DND-41 (cell line): ENCODE measurements around the gene NLRP9.

Source experiments
- ATAC-seq: fragments of 200-7000 bp; cut with Tn5 transposase; 3 replicates; pipeline ENCODE4 v1.9.1; 2021; ENCODE audit warnings: low read depth; ENCODE audit not compliant: insufficient read depth
- DNase-seq: peaks from one replicate; pipeline ENCODE4 v3.0.0-alpha.2; 2020
- H2AFZ ChIP-seq: 2 replicates; pipeline ENCODE4 v1.6.0; 2012; ENCODE audit warnings: low read depth, low read length
- H3K27ac ChIP-seq: 2 replicates; pipeline ENCODE4 v1.5.1; 2012; ENCODE audit warnings: low read length, inconsistent platforms
- H3K27me3 ChIP-seq: fragments of 200-600 bp; sonication (generic); 2 replicates; pipeline ENCODE4 v1.6.0; 2012; ENCODE audit warnings: low read length, mild to moderate bottlenecking, inconsistent platforms; ENCODE audit not compliant: insufficient read depth, poor library complexity
- H3K36me3 ChIP-seq: 2 replicates; pipeline ENCODE4 v1.5.1; 2012; ENCODE audit warnings: low read length, inconsistent platforms; ENCODE audit not compliant: insufficient read depth
- H3K4me1 ChIP-seq: 2 replicates; pipeline ENCODE4 v1.5.1; 2012; ENCODE audit warnings: mild to moderate bottlenecking, low read length; ENCODE audit not compliant: insufficient read depth
- H3K4me2 ChIP-seq: 2 replicates; pipeline ENCODE4 v1.6.0; 2012; ENCODE audit warnings: mild to moderate bottlenecking, moderate library complexity, low read length, inconsistent platforms; ENCODE audit not compliant: insufficient read depth
- H3K4me3 ChIP-seq, 2 experiments: fragments of 200-600 bp in 1 of 2; shearing (Covaris generic) in 1 of 2; 2 replicates each; pipeline ENCODE4 v1.5.1; 2012 to 2016; ENCODE audit warnings: inconsistent platforms in 2 of 2, low read length in 2 of 2, mild to moderate bottlenecking in 2 of 2, low read depth in 1 of 2, moderate library complexity in 1 of 2
- H3K79me2 ChIP-seq: 2 replicates; pipeline ENCODE4 v1.6.0; 2012; ENCODE audit warnings: low read length, inconsistent platforms; ENCODE audit not compliant: insufficient read depth
- H3K9ac ChIP-seq: 2 replicates; pipeline ENCODE4 v1.6.0; 2012; ENCODE audit warnings: low read depth, mild to moderate bottlenecking, inconsistent platforms, low read length, moderate library complexity
- H3K9me3 ChIP-seq: 2 replicates; pipeline ENCODE4 v1.5.1; 2012; ENCODE audit warnings: low read length, moderate library complexity, mild to moderate bottlenecking, inconsistent platforms; ENCODE audit not compliant: insufficient read depth, severe bottlenecking
- H4K20me1 ChIP-seq: 2 replicates; pipeline ENCODE4 v1.6.0; 2012; ENCODE audit warnings: low read length; ENCODE audit not compliant: insufficient read depth
- EZH2 ChIP-seq: IDR thresholded peaks from 3 replicates; pipeline ENCODE4 v1.6.1; 2012; ENCODE audit warnings: borderline replicate concordance, low read depth, mild to moderate bottlenecking, moderate library complexity, low read length, inconsistent platforms; ENCODE audit not compliant: severe bottlenecking
- TF ChIP-seq, protein P1 (sequence below): IDR thresholded peaks from 2 replicates; pipeline ENCODE4 v1.5.1; 2012; ENCODE audit warnings: borderline replicate concordance, low read length, moderate library complexity, mild to moderate bottlenecking; ENCODE audit not compliant: poor library complexity, severe bottlenecking; ENCODE audit errors: extremely low read depth

NLRP9 gene

GRCh38 chr19:55668603-55669348 lies 69.4 kb downstream of the NLRP9 start:
- H3K36me3 ChIP-seq = peaks cover 92% of the 10 kb centered on the region
- H3K4me3 ChIP-seq = no peak overlapping the region
- no peak overlapping the region for H3K9ac ChIP-seq
- H3K27me3 ChIP-seq = no peaks in the 10 kb centered on the region
- no peak overlapping the region for H3K4me2 ChIP-seq
- no peak for ATAC-seq
- no peaks in the 10 kb centered on the region for H3K9me3 ChIP-seq
- peaks cover 28% of the 10 kb centered on the region for H3K4me1 ChIP-seq
- no peak overlapping the region for H2AFZ ChIP-seq
- peaks cover 91% of the 10 kb centered on the region for H4K20me1 ChIP-seq
- peaks cover 97% of the 10 kb centered on the region for H3K79me2 ChIP-seq
- H3K27ac ChIP-seq = no peak overlapping the region
- no peak for TF ChIP-seq EZH2
- TF ChIP-seq, protein P1, sequence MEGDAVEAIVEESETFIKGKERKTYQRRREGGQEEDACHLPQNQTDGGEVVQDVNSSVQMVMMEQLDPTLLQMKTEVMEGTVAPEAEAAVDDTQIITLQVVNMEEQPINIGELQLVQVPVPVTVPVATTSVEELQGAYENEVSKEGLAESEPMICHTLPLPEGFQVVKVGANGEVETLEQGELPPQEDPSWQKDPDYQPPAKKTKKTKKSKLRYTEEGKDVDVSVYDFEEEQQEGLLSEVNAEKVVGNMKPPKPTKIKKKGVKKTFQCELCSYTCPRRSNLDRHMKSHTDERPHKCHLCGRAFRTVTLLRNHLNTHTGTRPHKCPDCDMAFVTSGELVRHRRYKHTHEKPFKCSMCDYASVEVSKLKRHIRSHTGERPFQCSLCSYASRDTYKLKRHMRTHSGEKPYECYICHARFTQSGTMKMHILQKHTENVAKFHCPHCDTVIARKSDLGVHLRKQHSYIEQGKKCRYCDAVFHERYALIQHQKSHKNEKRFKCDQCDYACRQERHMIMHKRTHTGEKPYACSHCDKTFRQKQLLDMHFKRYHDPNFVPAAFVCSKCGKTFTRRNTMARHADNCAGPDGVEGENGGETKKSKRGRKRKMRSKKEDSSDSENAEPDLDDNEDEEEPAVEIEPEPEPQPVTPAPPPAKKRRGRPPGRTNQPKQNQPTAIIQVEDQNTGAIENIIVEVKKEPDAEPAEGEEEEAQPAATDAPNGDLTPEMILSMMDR = no peak
- DNase-seq = no peak

DNA sequence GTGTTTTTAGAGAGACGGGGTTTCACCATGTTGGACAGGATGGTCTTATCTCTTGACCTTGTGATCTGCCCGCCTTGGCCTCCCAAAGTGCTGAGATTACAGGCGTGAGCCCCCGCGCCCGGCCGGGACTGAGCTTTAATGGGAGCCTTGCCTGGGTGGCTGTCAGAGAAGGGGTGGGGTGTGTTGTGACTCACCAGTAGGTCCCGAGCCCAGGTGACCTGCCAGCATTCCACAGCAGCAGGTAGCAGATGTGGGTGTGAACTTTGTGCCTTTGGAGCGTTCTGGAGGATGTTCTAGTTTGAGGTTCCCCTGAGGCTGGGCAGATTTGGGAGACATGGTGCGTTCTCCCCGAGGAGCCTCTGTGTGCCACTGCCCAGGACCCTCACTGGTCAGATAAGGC lies 70.2 kb downstream of the NLRP9 start:
- peaks cover 92% of the 10 kb centered on the region for H3K36me3 ChIP-seq
- peaks cover 97% of the 10 kb centered on the region for H3K79me2 ChIP-seq
- H3K27ac ChIP-seq = no peak overlapping the region
- H2AFZ ChIP-seq = no peak overlapping the region
- DNase-seq (no peak), ATAC-seq (no peak)
- H3K9ac ChIP-seq = no peak overlapping the region
- H4K20me1 ChIP-seq = peaks cover 92% of the 10 kb centered on the region
- no peak for TF ChIP-seq EZH2
- TF ChIP-seq, protein P1 = no peak
- no peaks in the 10 kb centered on the region for H3K9me3 ChIP-seq
- H3K4me3 ChIP-seq = no peak overlapping the region
- H3K4me1 ChIP-seq = peaks cover 20% of the 10 kb centered on the region
- no peak overlapping the region for H3K4me2 ChIP-seq
- no peaks in the 10 kb centered on the region for H3K27me3 ChIP-seq

DNA sequence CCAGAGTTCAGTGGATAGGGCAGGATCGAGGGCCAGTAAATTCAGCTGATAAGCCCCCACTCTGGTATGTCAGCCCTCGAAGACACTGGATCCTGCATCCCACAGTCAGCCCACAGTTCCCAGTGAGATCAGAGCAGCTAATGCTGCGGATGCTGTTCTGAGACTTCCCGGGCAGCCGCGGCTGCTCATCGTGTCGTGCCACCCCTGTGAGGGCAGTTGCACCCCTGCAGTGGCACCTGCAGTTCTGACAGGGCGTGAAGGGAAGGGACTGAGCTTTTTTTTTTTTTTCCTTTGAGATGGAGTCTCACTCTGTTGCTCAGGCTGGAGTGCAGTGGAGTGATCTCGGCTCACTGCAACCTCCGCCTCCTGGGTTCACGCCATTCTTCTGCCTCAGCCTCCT lies 70.7 kb downstream of the NLRP9 start:
- Histone ChIP-seq H2AFZ (no peak overlapping the region), H3K4me2 (no peak overlapping the region), H3K9ac (no peak overlapping the region), H3K27me3 (no peaks in the 10 kb centered on the region), H3K36me3 (peaks cover 96% of the 10 kb centered on the region), H3K4me3 (no peak overlapping the region), H3K4me1 (peaks cover 18% of the 10 kb centered on the region), H3K27ac (no peak overlapping the region), H3K9me3 (no peaks in the 10 kb centered on the region), H4K20me1 (peaks cover 93% of the 10 kb centered on the region), H3K79me2 (peaks cover 98% of the 10 kb centered on the region)
- no peak for DNase-seq
- ATAC-seq = no peak
- TF ChIP-seq, protein P1 = no peak
- TF ChIP-seq EZH2 = no peak
